NCI-H2227 treated with DMSO at 0.1 percent for 48 hours (cell line): ENCODE results near the gene WFDC10A.
"Not testable (repeated sequence)": the region's sequence is repeated elsewhere in the genome, so short reads cannot be mapped to it uniquely, and the experiment has no call there.

Experiments
- DNase-seq: peaks from one replicate; lab custom pipeline; 2025; lab: John Stamatoyannopoulos, UW

The WFDC10A gene

DNA sequence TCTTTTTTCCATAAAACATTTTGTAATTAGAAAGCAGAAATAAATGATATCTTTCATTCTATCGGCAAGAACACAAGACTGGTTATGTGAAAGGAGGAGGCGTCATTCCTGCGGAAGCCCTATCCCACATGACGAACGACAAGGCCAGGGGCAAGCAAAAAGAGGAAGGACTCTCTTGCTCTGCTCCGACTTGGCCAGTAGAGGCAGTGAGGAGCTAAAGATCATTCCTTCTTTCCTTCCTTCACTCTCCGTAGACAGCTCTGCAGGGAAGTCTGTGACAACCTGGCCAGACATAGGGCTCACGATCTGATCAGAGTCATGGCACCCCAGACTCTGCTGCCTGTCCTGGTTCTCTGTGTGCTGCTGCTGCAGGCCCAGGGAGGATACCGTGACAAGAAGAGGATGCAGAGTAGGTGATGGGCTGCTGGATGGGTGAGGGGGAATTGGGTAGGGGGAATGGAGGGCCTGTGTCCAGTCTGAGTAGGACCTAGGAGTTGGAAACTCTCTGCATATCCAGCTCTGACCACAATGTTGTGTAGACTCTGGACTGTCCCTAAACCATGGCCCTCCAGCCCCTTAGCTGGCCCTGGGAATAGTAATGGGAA lies at the start of gene WFDC10A:
Gene WFDC10A (plus strand): TSS at position 244 of the 605 bp plus-strand sequence. CDS start 75 bp downstream, at position 319.
- peak; percentile 13 for DNase-seq

- no peak for DNase-seq
Observed at GRCh38 chr20:45581702-45582101, 47.8 kb upstream of the WFDC10A start.

- DNase-seq = no peak
Observed at GRCh38 chr20:45583502-45583901, 46.0 kb upstream of the WFDC10A start.

GRCh38 chr20:45584294-45584693 lies 45.2 kb upstream of the WFDC10A start:
- not testable (repeated sequence) for DNase-seq

DNA sequence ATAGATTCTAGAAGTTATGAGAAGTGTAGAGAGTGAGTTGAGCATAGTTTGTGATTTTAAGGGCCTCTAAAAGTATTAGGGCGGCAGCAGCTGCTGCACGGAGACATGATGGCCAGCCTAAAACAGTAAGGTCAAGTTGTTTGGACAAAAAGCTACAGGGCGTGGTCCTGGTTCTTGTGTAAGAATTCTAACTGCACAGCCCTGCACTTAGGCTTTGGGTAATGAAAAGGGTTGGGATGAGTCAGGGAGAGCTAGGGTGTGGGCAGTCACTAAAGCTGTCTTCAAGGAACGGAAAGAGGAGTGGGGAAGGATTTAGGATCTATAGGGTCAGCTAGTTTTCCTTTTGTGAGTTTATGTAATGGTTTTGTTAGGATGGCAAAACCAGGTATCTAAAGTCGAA lies 43.6 kb upstream of the WFDC10A start:
- not testable (repeated sequence) for DNase-seq

DNA sequence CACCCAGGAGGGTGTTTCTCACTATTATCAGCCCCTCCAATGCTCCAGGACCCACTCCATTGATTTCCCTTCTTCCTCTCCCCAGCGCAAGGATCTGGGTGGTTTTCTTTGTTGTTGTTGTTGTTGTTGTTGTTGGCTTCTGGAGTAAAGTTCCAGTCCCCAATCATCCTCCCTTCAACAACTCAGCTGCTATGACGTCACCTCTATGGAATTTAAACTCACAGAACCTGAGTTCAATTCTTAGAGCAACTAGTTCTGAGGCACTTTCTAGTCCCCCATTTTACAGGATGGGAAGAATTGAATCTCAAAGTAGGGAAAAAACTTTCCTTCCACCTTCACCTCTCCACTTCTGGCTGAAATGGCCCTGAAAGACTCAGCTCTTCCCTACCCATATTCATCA lies 40.7 kb upstream of the WFDC10A start:
- DNase-seq = no peak

- no peak for DNase-seq
Observed at GRCh38 chr20:45589725-45590124, 39.8 kb upstream of the WFDC10A start.

GRCh38 chr20:45592574-45593189 lies 36.9 kb upstream of the WFDC10A start:
- no peak for DNase-seq

GRCh38 chr20:45593498-45593897 lies 36.0 kb upstream of the WFDC10A start:
- DNase-seq = no peak

GRCh38 chr20:45595235-45595634 lies 34.3 kb upstream of the WFDC10A start:
- DNase-seq = no peak

DNA sequence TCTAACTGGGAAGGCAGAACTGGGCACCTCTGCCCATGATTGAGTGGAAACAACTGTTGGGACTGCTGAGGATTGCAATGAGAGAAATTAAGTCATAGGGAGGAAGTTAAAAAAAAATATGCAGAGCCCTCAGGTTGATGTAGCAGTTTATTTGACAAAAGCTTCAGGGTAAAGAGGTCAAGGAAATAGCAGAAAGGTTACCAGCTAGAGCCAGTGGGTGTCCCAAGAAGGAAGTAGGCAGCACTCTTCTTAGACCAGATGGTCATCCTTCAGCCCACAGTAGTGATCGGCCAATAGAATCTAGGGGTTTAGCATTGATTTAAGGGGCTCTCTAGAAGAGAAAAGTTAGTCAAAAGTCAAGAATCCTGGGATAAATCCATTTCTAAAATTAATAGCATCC lies 21.7 kb upstream of the WFDC10A start:
- DNase-seq = no peak

GRCh38 chr20:45611054-45611453 lies 18.5 kb upstream of the WFDC10A start:
- DNase-seq = no peak

DNA sequence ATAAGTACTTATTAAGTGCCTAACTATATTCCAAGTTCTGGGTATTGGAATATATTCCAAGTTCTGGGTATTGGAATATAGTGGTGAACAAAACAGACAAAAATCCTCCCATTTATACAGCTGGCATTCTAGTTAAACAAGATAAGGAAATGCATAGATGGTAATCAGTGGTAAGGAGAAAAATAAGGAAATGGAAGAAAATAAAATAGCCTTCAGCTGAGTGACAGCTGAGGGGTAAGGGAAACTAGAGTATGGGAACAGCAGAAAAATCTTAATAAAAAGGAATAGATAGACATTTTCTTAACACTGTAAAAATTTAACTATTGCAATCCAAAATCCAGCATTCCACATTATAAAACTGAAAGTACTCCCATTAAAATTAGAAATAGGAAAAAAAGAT lies 17.2 kb upstream of the WFDC10A start:
- no peak for DNase-seq

- no peak for DNase-seq
Observed at GRCh38 chr20:45617591-45617990, 11.9 kb upstream of the WFDC10A start.

DNA sequence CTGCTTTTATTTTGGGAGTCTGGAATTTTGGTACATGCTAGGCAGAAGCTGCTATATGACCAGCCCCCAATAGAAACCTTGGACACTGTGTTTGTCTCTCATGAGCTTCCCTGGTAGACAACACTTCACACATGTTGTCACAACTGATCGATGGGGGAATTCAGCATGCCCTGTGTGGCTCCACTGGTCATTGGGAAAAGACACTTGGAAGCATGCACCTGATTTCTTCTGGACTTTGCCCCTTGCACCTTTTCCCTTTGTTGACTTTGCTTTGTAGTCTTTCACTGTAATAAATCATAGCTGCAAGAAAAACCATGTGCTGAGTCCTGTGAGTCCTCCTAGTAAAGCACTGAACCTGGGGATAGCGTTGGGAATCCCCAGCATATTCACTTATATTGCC lies 7.9 kb upstream of the WFDC10A start:
- DNase-seq = no peak

- no peak for DNase-seq
Observed at GRCh38 chr20:45626540-45626939, 3.0 kb upstream of the WFDC10A start.

DNA sequence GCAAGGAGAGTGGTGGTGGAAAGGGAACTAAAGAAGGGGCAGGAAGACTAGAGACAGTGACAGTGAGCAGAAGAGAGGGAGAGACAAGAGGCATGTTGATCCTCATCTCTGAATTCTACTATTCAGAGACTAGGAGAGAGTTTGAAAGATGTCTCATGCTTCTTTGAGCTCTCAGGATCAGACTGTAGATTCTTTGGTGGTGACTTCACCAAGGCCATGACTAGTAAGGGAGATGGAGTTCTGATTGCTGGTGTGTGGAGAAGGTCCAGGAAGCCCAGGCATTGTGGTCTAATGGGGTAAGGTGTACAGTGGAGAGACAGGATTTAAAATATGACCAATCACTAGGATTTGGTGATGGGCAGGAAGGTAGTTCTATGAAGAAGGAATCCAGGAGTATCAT lies 832 bp downstream of the WFDC10A start:
- no peak for DNase-seq

DNA sequence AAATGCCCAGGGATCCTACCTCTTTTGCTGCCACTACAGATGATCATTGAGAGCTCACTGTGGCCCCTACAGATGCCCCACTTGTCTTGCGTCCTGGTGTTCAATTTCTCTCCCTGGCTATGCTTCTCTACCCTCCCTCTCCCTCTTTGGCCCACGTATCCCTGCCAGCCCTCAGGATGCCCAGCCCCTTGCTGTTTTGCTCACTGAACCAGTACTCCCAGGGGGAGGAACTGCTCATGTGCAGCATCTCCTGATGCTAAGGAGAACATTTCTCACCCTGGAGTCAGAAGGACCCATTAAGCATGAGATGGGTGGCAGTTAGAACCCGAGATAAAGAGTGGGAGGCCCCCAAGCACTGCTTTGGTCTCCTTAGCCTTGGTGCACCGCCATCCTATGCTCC lies 1.6 kb downstream of the WFDC10A start, which contains the start of gene WFDC9:
Gene WFDC9 (minus strand): TSS at position 101 of the 400 bp plus-strand sequence. CDS start 21,103 bp downstream, outside the sequence.
- DNase-seq = no peak

- no peak for DNase-seq
Observed at GRCh38 chr20:45636513-45636912, 7.0 kb downstream of the WFDC10A start.

DNA sequence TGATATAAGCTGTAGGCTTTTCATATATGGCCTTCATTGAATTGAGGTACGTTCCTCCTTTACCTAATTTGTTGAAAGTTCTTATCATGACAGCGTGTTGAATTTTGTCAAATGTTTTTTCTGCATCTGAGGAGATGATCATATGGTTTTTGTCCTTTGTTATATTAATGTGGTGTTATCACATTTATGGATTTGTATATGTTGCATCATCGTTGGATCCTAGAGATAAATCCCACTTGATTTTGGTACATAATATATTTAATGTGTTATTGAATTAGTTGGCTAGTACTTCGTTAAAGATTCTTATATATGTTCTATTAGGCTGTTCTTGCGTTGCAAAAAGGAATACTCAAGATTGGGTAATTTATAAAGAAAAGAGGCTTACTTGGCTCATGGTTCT lies 10.1 kb downstream of the WFDC10A start:
- no peak for DNase-seq

DNA sequence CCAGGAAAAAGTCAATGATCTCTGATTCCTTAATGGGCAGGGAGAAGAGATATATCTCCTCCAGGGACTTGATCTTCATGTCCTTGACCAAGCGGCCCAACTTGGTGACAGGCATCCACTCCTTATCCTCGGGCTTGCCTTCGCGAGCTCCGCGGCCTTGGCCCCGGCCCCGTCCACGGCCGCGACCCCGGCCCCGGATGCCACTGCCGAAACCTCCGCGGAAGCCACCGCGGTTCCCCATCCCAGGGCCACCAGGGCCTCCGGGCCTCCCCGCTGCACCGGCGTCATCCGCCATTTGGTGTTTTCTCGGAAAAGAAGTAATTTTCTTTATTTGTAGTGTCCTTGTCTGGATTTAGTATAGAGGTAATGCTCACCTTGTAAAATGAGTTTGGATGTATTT lies 11.5 kb downstream of the WFDC10A start:
- not testable (repeated sequence) for DNase-seq

DNA sequence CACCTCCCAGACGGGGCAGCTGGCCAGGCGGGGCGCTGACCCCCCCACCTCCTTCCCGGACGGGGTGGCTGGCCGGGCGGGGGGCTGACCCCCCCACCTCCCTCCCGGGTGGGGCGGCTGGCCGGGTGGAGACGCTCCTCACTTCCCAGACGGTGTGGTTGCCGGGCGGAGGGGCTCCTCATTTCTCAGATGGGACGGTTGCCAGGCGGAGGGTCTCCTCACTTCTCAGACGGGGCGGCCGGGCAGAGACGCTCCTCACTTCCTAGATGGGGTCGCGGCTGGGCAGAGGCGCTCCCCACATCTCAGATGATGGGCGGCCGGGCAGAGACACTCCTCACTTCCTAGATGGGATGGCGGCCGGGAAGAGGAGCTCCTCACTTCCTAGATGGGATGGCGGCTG lies 16.3 kb downstream of the WFDC10A start:
- DNase-seq = not testable (repeated sequence)

- no peak for DNase-seq
Observed at GRCh38 chr20:45646875-45647274, 17.3 kb downstream of the WFDC10A start.
